ENCODE data around the gene MET.

- TF ChIP-seq, protein P1, sequence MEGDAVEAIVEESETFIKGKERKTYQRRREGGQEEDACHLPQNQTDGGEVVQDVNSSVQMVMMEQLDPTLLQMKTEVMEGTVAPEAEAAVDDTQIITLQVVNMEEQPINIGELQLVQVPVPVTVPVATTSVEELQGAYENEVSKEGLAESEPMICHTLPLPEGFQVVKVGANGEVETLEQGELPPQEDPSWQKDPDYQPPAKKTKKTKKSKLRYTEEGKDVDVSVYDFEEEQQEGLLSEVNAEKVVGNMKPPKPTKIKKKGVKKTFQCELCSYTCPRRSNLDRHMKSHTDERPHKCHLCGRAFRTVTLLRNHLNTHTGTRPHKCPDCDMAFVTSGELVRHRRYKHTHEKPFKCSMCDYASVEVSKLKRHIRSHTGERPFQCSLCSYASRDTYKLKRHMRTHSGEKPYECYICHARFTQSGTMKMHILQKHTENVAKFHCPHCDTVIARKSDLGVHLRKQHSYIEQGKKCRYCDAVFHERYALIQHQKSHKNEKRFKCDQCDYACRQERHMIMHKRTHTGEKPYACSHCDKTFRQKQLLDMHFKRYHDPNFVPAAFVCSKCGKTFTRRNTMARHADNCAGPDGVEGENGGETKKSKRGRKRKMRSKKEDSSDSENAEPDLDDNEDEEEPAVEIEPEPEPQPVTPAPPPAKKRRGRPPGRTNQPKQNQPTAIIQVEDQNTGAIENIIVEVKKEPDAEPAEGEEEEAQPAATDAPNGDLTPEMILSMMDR (conservative IDR thresholded peaks at IDR 0.05 in 1 of 2, IDR thresholded peaks at IDR 0.05 in 1 of 2; ENCODE audit: extremely low read depth in 1 of 2, insufficient read depth in 1 of 2, low read depth in 1 of 2, low read length in 2 of 2): no peak
- TF ChIP-seq EZH2 (IDR thresholded peaks at IDR 0.05; ENCODE audit: borderline replicate concordance, low read length): no peak
Observed at GRCh38 chr7:116697152-116697551, 25.2 kb downstream of the MET start.

All from mammary epithelial cell (primary cell).